Vagina (tissue), 2 donors: Measurements from ENCODE around the gene GOPC. TPM values are rescaled to one million over a fixed set of nuclear protein-coding genes. Genes with fewer than 3 reads are reported as not detected.

ENCODE experiments used
- DNase-seq, 2 donors: peaks; one replicate each; pipeline ENCODE4 v3.0.0-alpha.2; 2017; ENCODE audit errors: extremely low spot score in 2 of 2
- H3K27ac ChIP-seq: fragments of 200-600 bp; sonication (generic); one replicate; pipeline ENCODE4 v1.5.1; 2019
- H3K27me3 ChIP-seq: fragments of 200-600 bp; sonication (generic); one replicate; pipeline ENCODE4 v1.5.1; 2019
- H3K36me3 ChIP-seq, 2 donors: fragments of 200-600 bp; sonication (generic); one replicate each; pipeline ENCODE4 v1.5.1; 2017 to 2019
- H3K4me1 ChIP-seq: fragments of 200-600 bp; sonication (generic); one replicate; pipeline ENCODE4 v1.5.1; 2019
- H3K4me3 ChIP-seq, 2 donors: fragments of 200-600 bp; sonication (generic); 1 replicate in 1 of 2; 2 replicates in 1 of 2; pipeline ENCODE4 v1.5.1; 2016 to 2019
- H3K9me3 ChIP-seq: fragments of 200-600 bp; sonication (generic); one replicate; pipeline ENCODE4 v1.5.1; 2019
- CTCF ChIP-seq, 3 experiments: fragments of 450-650 bp in 2 of 3; fragments of 200-600 bp in 1 of 3; sonication (generic) in 1 of 3; IDR thresholded peaks; one replicate each; pipeline ENCODE4 v1.5.1; 2017 to 2019; ENCODE audit warnings: antibody characterized with exemption in 3 of 3, mild to moderate bottlenecking in 2 of 3, moderate library complexity in 2 of 3
- POLR2A ChIP-seq, 2 donors: fragments of 450-650 bp; IDR thresholded peaks; one replicate each; pipeline ENCODE4 v1.6.1; 2017; ENCODE audit warnings: antibody characterized with exemption in 2 of 2, mild to moderate bottlenecking in 2 of 2, moderate library complexity in 2 of 2
- POLR2AphosphoS5 ChIP-seq, 2 donors: sonication (generic); formaldehyde crosslinking; IDR thresholded peaks; one replicate each; pipeline ENCODE4 v1.9.0; 2017; ENCODE audit warnings: antibody characterized with exemption in 2 of 2, mild to moderate bottlenecking in 2 of 2, low read depth in 1 of 2; ENCODE audit not compliant: insufficient read depth in 1 of 2
- intact Hi-C: fragments of 100-400 bp; cut with DNase I; formaldehyde crosslinking; loops from one replicate; pipeline ENCODE4 v1.15.1; 2023
- total RNA-seq: library from RNA; depleted of rRNA; stranded (reverse); fragments of >200 nt; gene quantifications from one replicate; pipeline ENCODE4 v1.2.3, GENCODE V29; 2016

The GOPC gene
- total RNA-seq, 1 donor from 2014 or later: 19.9 TPM

GRCh38 chr6:117627533-117627932, 25.2 kb upstream of the GOPC start:
- Histone ChIP-seq H3K4me3 (no peak overlapping the region), H3K36me3 (no peaks in the 10 kb centered on the region), H3K27ac (no peak overlapping the region), H3K4me1 (no peaks in the 10 kb centered on the region), H3K9me3 (peaks cover 6% of the 10 kb centered on the region), H3K27me3 (no peaks in the 10 kb centered on the region)
- TF ChIP-seq POLR2A (IDR thresholded peaks at IDR 0.05) (no peak), CTCF (IDR thresholded peaks at IDR 0.05) (no peak), POLR2AphosphoS5 (IDR thresholded peaks at IDR 0.05; ENCODE audit: insufficient read depth in 1 of 2, low read depth in 1 of 2) (no peak)
- intact Hi-C loops: no loop called here
- DNase-seq: no peak

- H3K4me1 ChIP-seq: no peaks in the 10 kb centered on the region
- peaks cover 6% of the 10 kb centered on the region for H3K9me3 ChIP-seq
- H3K36me3 ChIP-seq: no peaks in the 10 kb centered on the region
- DNase-seq: no peak
- no peak overlapping the region for H3K27ac ChIP-seq
- TF ChIP-seq POLR2A (IDR thresholded peaks at IDR 0.05): no peak
- no peak for TF ChIP-seq POLR2AphosphoS5 (IDR thresholded peaks at IDR 0.05; ENCODE audit: insufficient read depth in 1 of 2, low read depth in 1 of 2)
- TF ChIP-seq CTCF (IDR thresholded peaks at IDR 0.05): no peak
- intact Hi-C loops: no loop called here
- no peak overlapping the region for H3K4me3 ChIP-seq
- H3K27me3 ChIP-seq: no peaks in the 10 kb centered on the region
Measured at GRCh38 chr6:117624869-117625481, 22.7 kb upstream of the GOPC start.

GRCh38 chr6:117619178-117619577, 16.9 kb upstream of the GOPC start:
- H3K4me3 ChIP-seq: no peak overlapping the region
- no peaks in the 10 kb centered on the region for H3K36me3 ChIP-seq
- H3K27me3 ChIP-seq: no peaks in the 10 kb centered on the region
- intact Hi-C loops: no loop called here
- no peak overlapping the region for H3K27ac ChIP-seq
- no peaks in the 10 kb centered on the region for H3K4me1 ChIP-seq
- TF ChIP-seq POLR2AphosphoS5 (IDR thresholded peaks at IDR 0.05; ENCODE audit: insufficient read depth in 1 of 2, low read depth in 1 of 2) (no peak), CTCF (IDR thresholded peaks at IDR 0.05) (no peak), POLR2A (IDR thresholded peaks at IDR 0.05) (no peak)
- no peak for DNase-seq
- H3K9me3 ChIP-seq: no peaks in the 10 kb centered on the region

GRCh38 chr6:117617210-117618035, 15.1 kb upstream of the GOPC start:
- no peak for DNase-seq
- no peaks in the 10 kb centered on the region for H3K9me3 ChIP-seq
- intact Hi-C loops: no loop called here
- TF ChIP-seq POLR2A (IDR thresholded peaks at IDR 0.05) (no peak), CTCF (IDR thresholded peaks at IDR 0.05) (no peak), POLR2AphosphoS5 (IDR thresholded peaks at IDR 0.05; ENCODE audit: insufficient read depth in 1 of 2, low read depth in 1 of 2) (no peak)
- H3K27ac ChIP-seq: no peak overlapping the region
- H3K36me3 ChIP-seq: no peaks in the 10 kb centered on the region
- no peak overlapping the region for H3K4me3 ChIP-seq
- H3K27me3 ChIP-seq: no peaks in the 10 kb centered on the region
- no peaks in the 10 kb centered on the region for H3K4me1 ChIP-seq
